SKM-1 treated with dmso at 0.1 percent for 144 hours (cell line): ENCODE data around the gene CD1E.
"Not testable (repeated sequence)": the region's sequence is repeated elsewhere in the genome, so short reads cannot be mapped to it uniquely, and the experiment has no call there.

ENCODE experiments used
- DNase-seq: peaks from one replicate; lab custom pipeline; 2025; ENCODE audit not compliant: unreplicated experiment; lab: John Stamatoyannopoulos, UW

The CD1E gene

GRCh38 chr1:158362482-158362881 is 8.8 kb downstream of the CD1E start:
- DNase-seq: no peak

- DNase-seq: no peak
Measured at GRCh38 chr1:158362941-158363340, 9.2 kb downstream of the CD1E start.

- DNase-seq: no peak
Measured at GRCh38 chr1:158366783-158367182, 13.1 kb downstream of the CD1E start.

- no peak for DNase-seq
Measured at GRCh38 chr1:158371188-158371953, 17.7 kb downstream of the CD1E start.

- not testable (repeated sequence) for DNase-seq
Measured at GRCh38 chr1:158374101-158374500, 20.4 kb downstream of the CD1E start.

- no peak for DNase-seq
Measured at GRCh38 chr1:158374860-158375259, 21.2 kb downstream of the CD1E start.

GRCh38 chr1:158390331-158390730 is 36.6 kb downstream of the CD1E start:
- DNase-seq: no peak

- no peak for DNase-seq
Measured at GRCh38 chr1:158391099-158391498, 37.4 kb downstream of the CD1E start.

- DNase-seq: no peak
Measured at GRCh38 chr1:158393476-158393875, 39.8 kb downstream of the CD1E start.

- DNase-seq: no peak
Measured at GRCh38 chr1:158396646-158397045, 43.0 kb downstream of the CD1E start.

GRCh38 chr1:158398818-158399514 is 45.3 kb downstream of the CD1E start, which contains the start of gene OR10T2:
OR10T2 (minus strand) TSS chr1:158399466; CDS start chr1:158399466, 0 bp downstream.
- no peak for DNase-seq

GRCh38 chr1:158400871-158401270 is 47.2 kb downstream of the CD1E start:
- DNase-seq: no peak

GRCh38 chr1:158407092-158407491 is 53.4 kb downstream of the CD1E start:
- DNase-seq: no peak
